GM12873 (cell line): ENCODE measurements around the gene PHACTR2.

Experiments used
- CTCF ChIP-seq: IDR thresholded peaks from 2 replicates; pipeline ENCODE4 v1.5.1; 2012; ENCODE audit warnings: low read depth, mild to moderate bottlenecking, moderate library complexity, low read length, control low read depth; ENCODE audit not compliant: insufficient read depth; ENCODE audit errors: missing control alignments

PHACTR2 gene

GRCh38 chr6:143674483-143675381 is 3.0 kb upstream of the PHACTR2 start:
- TF ChIP-seq CTCF: no peak

GRCh38 chr6:143675382-143675900 is 2.3 kb upstream of the PHACTR2 start:
- TF ChIP-seq CTCF: no peak

- no peak for TF ChIP-seq CTCF
Observed at GRCh38 chr6:143675946-143676345, 1.8 kb upstream of the PHACTR2 start.

- no peak for TF ChIP-seq CTCF
Observed at GRCh38 chr6:143676437-143677045, 1.2 kb upstream of the PHACTR2 start.

- TF ChIP-seq CTCF: no peak
Observed at GRCh38 chr6:143677577-143677890, 231 bp upstream of the PHACTR2 start.

GRCh38 chr6:143679041-143679440 is 1.3 kb downstream of the PHACTR2 start:
- no peak for TF ChIP-seq CTCF

- TF ChIP-seq CTCF: no peak
Observed at GRCh38 chr6:143680141-143680540, 2.4 kb downstream of the PHACTR2 start.
